ENCODE results near the gene MUCL3. TPM values are rescaled to one million over a fixed set of nuclear protein-coding genes. Genes with fewer than 3 reads are reported as not detected.
"Not testable (repeated sequence)": the region's sequence is repeated elsewhere in the genome, so short reads cannot be mapped to it uniquely, and the experiment has no call there.

The MUCL3 gene
- total and polyA plus RNA-seq, 2 of the 8 experiments (the other 6 are each of a cell fraction or from before 2014, with no cell fraction given): 0.15 to 0.37 TPM

DNA sequence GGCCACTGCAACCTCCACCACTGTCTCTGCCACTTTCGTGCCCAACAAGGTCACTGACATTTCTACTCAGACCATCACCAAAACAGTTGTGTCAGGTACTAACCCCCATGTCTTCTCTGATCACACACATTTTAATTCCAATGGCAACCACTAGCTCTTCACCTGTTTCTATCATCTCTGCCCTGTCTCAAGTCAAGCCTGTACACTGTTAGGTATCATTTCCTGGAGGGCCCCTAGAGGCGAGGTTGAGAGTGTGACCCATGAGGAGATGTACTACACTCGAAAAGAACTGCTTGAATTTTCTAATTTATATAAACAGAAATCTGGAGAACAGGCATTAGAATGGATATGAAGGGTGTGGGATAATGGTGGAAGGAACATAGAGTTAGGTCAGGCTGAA lies 25.4 kb downstream of the MUCL3 start (continued):
- TF ChIP-seq SP4 (IDR thresholded peaks at IDR 0.05; ENCODE audit: low read length) (no peak), CEBPB (IDR thresholded peaks at IDR 0.05; ENCODE audit: low read depth, low read length) (no peak), HDAC6 (IDR thresholded peaks at IDR 0.05; ENCODE audit: low read depth, low read length) (no peak)

DNA sequence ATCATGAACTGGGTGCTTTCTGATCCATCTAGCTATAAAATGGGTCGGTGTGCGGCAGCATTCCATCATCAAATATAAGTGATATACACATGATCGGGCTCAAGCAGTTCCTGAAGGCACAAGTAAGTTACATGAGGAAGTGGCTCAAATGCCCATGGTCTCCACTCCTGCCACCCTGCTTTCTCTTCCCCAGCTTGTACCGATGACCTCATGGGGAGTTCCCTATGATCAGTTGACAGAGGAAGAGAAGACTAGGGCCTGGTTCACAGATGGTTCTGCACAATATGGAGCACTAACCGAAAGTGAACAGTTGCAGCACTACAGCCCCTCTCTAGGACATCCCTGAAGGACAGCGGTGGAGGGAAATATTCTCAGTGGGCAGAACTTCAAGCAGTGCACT lies 28.4 kb downstream of the MUCL3 start:
- FAIRE-seq; H2BK120ac ChIP-seq (replicated peaks; ENCODE audit: low read depth, low read length); H2AK5ac ChIP-seq (ENCODE audit: low read depth, low read length); H4K8ac ChIP-seq (ENCODE audit: extremely low read depth, insufficient read depth, low read length); H3K27me3 ChIP-seq (replicated peaks in 1 of 4; ENCODE audit: control insufficient read depth in 3 of 4, extremely low read depth in 1 of 4, insufficient read depth in 3 of 4, low read length in 3 of 4); H3K27ac ChIP-seq (ENCODE audit: low read depth, low read length); H4K91ac ChIP-seq (replicated peaks; ENCODE audit: insufficient read length, low read length); H2BK12ac ChIP-seq (ENCODE audit: low read depth, low read length); H4K20me1 ChIP-seq (replicated peaks in 1 of 2; ENCODE audit: control insufficient read depth in 1 of 2, insufficient read depth in 2 of 2, low read length in 2 of 2); H3K79me2 ChIP-seq (ENCODE audit: control insufficient read depth in 1 of 2, insufficient read depth in 2 of 2, low read length in 2 of 2); H3K4me1 ChIP-seq (replicated peaks in 1 of 4; ENCODE audit: control insufficient read depth in 3 of 4, insufficient read depth in 4 of 4, low read length in 3 of 4); H2AFZ ChIP-seq (ENCODE audit: low read length); H2BK20ac ChIP-seq (ENCODE audit: low read length); H3K9ac ChIP-seq (replicated peaks in 1 of 4; ENCODE audit: extremely low read depth in 1 of 4, low read depth in 3 of 4, low read length in 3 of 4); DNase-seq (ENCODE audit: low read depth in 1 of 2, low spot score in 2 of 2); POLR2A ChIA-PET (ENCODE audit: partially characterized antibody); H3K9me3 ChIP-seq (ENCODE audit: insufficient read depth in 2 of 2, low read depth in 1 of 2, low read length in 1 of 2); H3K14ac ChIP-seq (ENCODE audit: insufficient read length); H3K23ac ChIP-seq (ENCODE audit: insufficient read length); H3K4ac ChIP-seq (replicated peaks; ENCODE audit: insufficient read length, low read depth, low read length); H3K79me1 ChIP-seq (ENCODE audit: low read depth, low read length); H3K4me3 ChIP-seq (ENCODE audit: extremely low read depth in 1 of 4, insufficient read depth in 2 of 4, low read depth in 3 of 4, low read length in 4 of 4); H3K4me2 ChIP-seq (ENCODE audit: insufficient read depth in 1 of 2, low read depth in 2 of 2, low read length in 2 of 2); H3K18ac ChIP-seq (ENCODE audit: extremely low read depth, low read length); H2BK5ac ChIP-seq (ENCODE audit: low read depth, low read length); H2BK15ac ChIP-seq (ENCODE audit: low read length); H3K23me2 ChIP-seq (ENCODE audit: low read depth, low read length); H4K5ac ChIP-seq (ENCODE audit: insufficient read length, low read depth, low read length); H3K36me3 ChIP-seq (ENCODE audit: control insufficient read depth in 2 of 4, insufficient read depth in 4 of 4, low read length in 3 of 4); H3K56ac ChIP-seq (replicated peaks; ENCODE audit: insufficient read length, low read depth, low read length): not testable (repeated sequence)
- WGBS, 2 experiments (ENCODE audit: extremely low coverage in 1 of 2, insufficient coverage in 1 of 2, insufficient read length in 1 of 2, insufficient replicate concordance in 2 of 2, low coverage in 1 of 2, low lambda C conversion rate in 2 of 2, missing lambda C conversion rate in 1 of 2): 90% methylated on average over 6 of the region's 6 CpGs; no CpG with 5 or more reads in 1 of the 2 experiments
- CTCF ChIA-PET (ENCODE audit: partially characterized antibody): interaction anchor here (1.0 to 3.4 kb wide), 5 partner anchors 8 to 102 kb away, joined by 3 to 10 read pairs (median 3); no protein-coding TSS in a partner anchor

All from H1 (cell line).